HCT116 (cell line): ENCODE data around the gene NOTUM. TPM values are rescaled to one million over a fixed set of nuclear protein-coding genes. Genes with fewer than 3 reads are reported as not detected.

Experiments
- CBX3 ChIP-seq: IDR thresholded peaks from 2 replicates; pipeline ENCODE4 v1.6.1; 2012; ENCODE audit warnings: low read depth
- CEBPB ChIP-seq: IDR thresholded peaks from 2 replicates; pipeline ENCODE4 v1.6.1; 2012; ENCODE audit warnings: low read depth
- CTCF ChIP-seq, 3 experiments: fragments of 200-600 bp in 1 of 3; sonication (generic) in 1 of 3; IDR thresholded peaks in 2 of 3; conservative IDR thresholded peaks in 1 of 3; 2 replicates each; pipeline ENCODE4 v1.5.1; 2012 to 2017; ENCODE audit warnings: low read depth in 2 of 3, low read length in 2 of 3, antibody characterized with exemption in 1 of 3, borderline replicate concordance in 1 of 3, control low read depth in 1 of 3, mild to moderate bottlenecking in 1 of 3, mixed read lengths in 1 of 3, mixed run types in 1 of 3, moderate library complexity in 1 of 3; ENCODE audit not compliant: insufficient read depth in 1 of 3
- EGR1 ChIP-seq: IDR thresholded peaks from 2 replicates; pipeline ENCODE4 v1.6.1; 2012; ENCODE audit warnings: low read depth
- ELF1 ChIP-seq: IDR thresholded peaks from 2 replicates; pipeline ENCODE4 v1.6.1; 2012; ENCODE audit warnings: low read depth, borderline replicate concordance
- EZH2 ChIP-seq: fragments of 200-600 bp; sonication (generic); IDR thresholded peaks from 2 replicates; pipeline ENCODE4 v1.6.1; 2017; ENCODE audit warnings: antibody characterized with exemption, mixed run types
- FOSL1 ChIP-seq: IDR thresholded peaks from 2 replicates; pipeline ENCODE4 v1.6.1; 2012; ENCODE audit warnings: low read depth
- JUND ChIP-seq: IDR thresholded peaks from 2 replicates; pipeline ENCODE4 v1.6.1; 2012
- MAX ChIP-seq: IDR thresholded peaks from 2 replicates; pipeline ENCODE4 v1.6.1; 2012
- POLR2A ChIP-seq: IDR thresholded peaks from 2 replicates; pipeline ENCODE4 v1.7.0; 2011; ENCODE audit warnings: borderline replicate concordance; ENCODE audit not compliant: insufficient read depth, insufficient read length; ENCODE audit errors: extremely low read depth
- POLR2AphosphoS5 ChIP-seq: IDR thresholded peaks from 2 replicates; pipeline ENCODE4 v1.6.1; 2011; ENCODE audit warnings: mild to moderate bottlenecking, low read depth, low read length, moderate library complexity
- RAD21 ChIP-seq: IDR thresholded peaks from 2 replicates; pipeline ENCODE4 v1.6.1; 2012; ENCODE audit warnings: low read depth, mild to moderate bottlenecking
- SIN3A ChIP-seq: IDR thresholded peaks from 2 replicates; pipeline ENCODE4 v1.6.1; 2012; ENCODE audit warnings: low read depth
- SP1 ChIP-seq: IDR thresholded peaks from 2 replicates; pipeline ENCODE4 v1.6.1; 2012; ENCODE audit warnings: low read depth
- SRF ChIP-seq: IDR thresholded peaks from 2 replicates; pipeline ENCODE4 v1.6.1; 2012; ENCODE audit warnings: low read depth
- YY1 ChIP-seq: IDR thresholded peaks from 2 replicates; pipeline ENCODE4 v1.6.1; 2011; ENCODE audit warnings: low read length, low read depth, moderate library complexity, mild to moderate bottlenecking; ENCODE audit not compliant: insufficient replicate concordance; ENCODE audit errors: extremely low read depth
- ZFX ChIP-seq: fragments of 450-650 bp; IDR thresholded peaks from 2 replicates; pipeline ENCODE4 v1.6.1; 2017
- ZNF274 ChIP-seq: fragments of 200-500 bp; sonication (Bioruptor generic); IDR thresholded peaks from 2 replicates; pipeline ENCODE4 v1.6.1; 2014; ENCODE audit warnings: mild to moderate bottlenecking, low read depth, low read length, inconsistent platforms
- total RNA-seq: library from RNA; stranded (reverse); gene quantifications from one replicate; pipeline ENCODE4 v1.2.1, GENCODE V29; 2021; ENCODE audit not compliant: unreplicated experiment
- TF ChIP-seq, protein P1 (sequence below): IDR thresholded peaks from 2 replicates; pipeline ENCODE4 v1.6.1; 2012

NOTUM gene
- total RNA-seq, 1 experiment from 2014 or later = 12.5 TPM

GRCh38 chr17:81967533-81968395 is 6.8 kb upstream of the NOTUM start (continued):
- TF ChIP-seq CTCF (IDR thresholded peaks at IDR 0.05 in 2 of 3, conservative IDR thresholded peaks at IDR 0.05 in 1 of 3; ENCODE audit: borderline replicate concordance in 1 of 3, insufficient read depth in 1 of 3, low read depth in 2 of 3, low read length in 2 of 3) (no peak), EGR1 (peak; percentile 100), FOSL1 (no peak), RAD21 (no peak), ZNF274 (no peak), ELF1 (no peak), POLR2AphosphoS5 (peak; percentile 25; the same call in 1 of the 2 replicates), JUND (no peak), SIN3A (no peak), EZH2 (no peak), SP1 (no peak; the same call in 1 of the 2 replicates), YY1 (peak; percentile 43), CBX3 (no peak), CEBPB (no peak), SRF (no peak), ZFX (peak; percentile 31; the same call in 1 of the 2 replicates), POLR2A (no peak), MAX (peak; percentile 97)
- TF ChIP-seq, protein P1, sequence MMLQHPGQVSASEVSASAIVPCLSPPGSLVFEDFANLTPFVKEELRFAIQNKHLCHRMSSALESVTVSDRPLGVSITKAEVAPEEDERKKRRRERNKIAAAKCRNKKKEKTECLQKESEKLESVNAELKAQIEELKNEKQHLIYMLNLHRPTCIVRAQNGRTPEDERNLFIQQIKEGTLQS = no peak
